Measurements from ENCODE around the gene CLIP2. TPM values are rescaled to one million over a fixed set of nuclear protein-coding genes. Genes with fewer than 3 reads are reported as not detected.
A peak's percentile ranks its signal among the peaks of the same experiment; 100 is the strongest.
"Not testable (repeated sequence)": the region's sequence is repeated elsewhere in the genome, so short reads cannot be mapped to it uniquely, and the experiment has no call there.

The CLIP2 gene
- total RNA-seq: 10 to 100 TPM in 3 of 4 donors, 1 to 10 TPM in 1; 9.6 to 23.3 (median 16.4) TPM

GRCh38 chr7:74289018-74289658 is at the start of gene CLIP2:
TSS of gene CLIP2 (plus strand) at chr7:74289407. CDS start at chr7:74317547, 28,140 bp downstream.
- DNase-seq (ENCODE audit: low spot score) (no peak), ATAC-seq (ENCODE audit: low FRiP score) (peak; percentile 86)
- TF ChIP-seq, protein P1, sequence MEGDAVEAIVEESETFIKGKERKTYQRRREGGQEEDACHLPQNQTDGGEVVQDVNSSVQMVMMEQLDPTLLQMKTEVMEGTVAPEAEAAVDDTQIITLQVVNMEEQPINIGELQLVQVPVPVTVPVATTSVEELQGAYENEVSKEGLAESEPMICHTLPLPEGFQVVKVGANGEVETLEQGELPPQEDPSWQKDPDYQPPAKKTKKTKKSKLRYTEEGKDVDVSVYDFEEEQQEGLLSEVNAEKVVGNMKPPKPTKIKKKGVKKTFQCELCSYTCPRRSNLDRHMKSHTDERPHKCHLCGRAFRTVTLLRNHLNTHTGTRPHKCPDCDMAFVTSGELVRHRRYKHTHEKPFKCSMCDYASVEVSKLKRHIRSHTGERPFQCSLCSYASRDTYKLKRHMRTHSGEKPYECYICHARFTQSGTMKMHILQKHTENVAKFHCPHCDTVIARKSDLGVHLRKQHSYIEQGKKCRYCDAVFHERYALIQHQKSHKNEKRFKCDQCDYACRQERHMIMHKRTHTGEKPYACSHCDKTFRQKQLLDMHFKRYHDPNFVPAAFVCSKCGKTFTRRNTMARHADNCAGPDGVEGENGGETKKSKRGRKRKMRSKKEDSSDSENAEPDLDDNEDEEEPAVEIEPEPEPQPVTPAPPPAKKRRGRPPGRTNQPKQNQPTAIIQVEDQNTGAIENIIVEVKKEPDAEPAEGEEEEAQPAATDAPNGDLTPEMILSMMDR (IDR thresholded peaks at IDR 0.05): no peak

GRCh38 chr7:74240482-74240881 is 48.7 kb upstream of the CLIP2 start:
- TF ChIP-seq, protein P1 (IDR thresholded peaks at IDR 0.05): no peak
- DNase-seq (ENCODE audit: low spot score) (no peak), ATAC-seq (ENCODE audit: low FRiP score) (no peak)

- TF ChIP-seq, protein P1 (IDR thresholded peaks at IDR 0.05): no peak
- ATAC-seq (ENCODE audit: low FRiP score) (no peak), DNase-seq (ENCODE audit: low spot score) (no peak)
Measured at GRCh38 chr7:74242122-74242443, 47.1 kb upstream of the CLIP2 start.

DNA sequence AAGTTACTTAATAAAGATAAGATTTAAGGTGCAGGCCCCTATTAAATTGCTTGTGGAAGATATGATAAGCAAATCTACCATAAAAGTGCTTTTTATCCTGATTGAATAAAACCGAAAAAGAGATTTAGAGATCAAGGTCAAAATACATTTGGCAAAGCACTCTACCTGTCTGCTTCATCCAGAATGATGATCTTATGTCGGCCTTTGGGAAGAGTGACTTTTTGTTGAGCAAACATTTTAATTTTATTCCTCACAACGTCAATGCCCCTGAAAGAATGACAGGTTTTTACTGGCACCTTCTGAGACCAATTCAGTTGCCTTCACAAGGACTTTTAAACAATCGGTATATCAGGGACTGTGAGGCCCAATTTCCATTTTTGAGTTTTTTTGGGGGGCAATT is 42.7 kb upstream of the CLIP2 start:
- TF ChIP-seq, protein P1 (IDR thresholded peaks at IDR 0.05): no peak
- ATAC-seq (ENCODE audit: low FRiP score) (no peak), DNase-seq (ENCODE audit: low spot score) (no peak)

GRCh38 chr7:74248156-74248555 is 41.1 kb upstream of the CLIP2 start:
- DNase-seq (ENCODE audit: low spot score): no peak
- ATAC-seq (ENCODE audit: low FRiP score): no peak
- TF ChIP-seq, protein P1 (IDR thresholded peaks at IDR 0.05): no peak

GRCh38 chr7:74249058-74249457 is 40.1 kb upstream of the CLIP2 start:
- ATAC-seq (ENCODE audit: low FRiP score); DNase-seq (ENCODE audit: low spot score): not testable (repeated sequence)

DNA sequence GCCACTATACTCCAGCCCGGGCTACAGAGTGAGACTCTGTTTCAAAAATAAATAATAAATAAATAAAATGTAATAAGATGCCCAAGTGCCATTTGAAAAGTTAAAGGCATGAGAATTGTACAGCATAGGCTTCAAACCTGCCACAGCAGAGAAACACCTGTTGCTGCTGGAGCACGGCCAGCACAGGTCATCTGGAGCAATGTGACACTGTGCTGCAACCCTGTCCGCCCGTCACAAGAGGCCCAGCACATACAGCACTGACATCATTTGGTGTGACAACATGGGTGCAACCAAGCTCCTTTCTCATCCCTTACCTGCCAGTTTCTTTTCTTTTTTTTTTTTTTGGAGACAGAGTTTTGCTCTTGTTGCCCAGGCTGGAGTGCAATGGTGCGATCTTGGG is 36.3 kb upstream of the CLIP2 start:
- TF ChIP-seq, protein P1 (IDR thresholded peaks at IDR 0.05): no peak
- DNase-seq (ENCODE audit: low spot score): no peak
- ATAC-seq (ENCODE audit: low FRiP score): no peak

Measured in omental fat pad (tissue), 4 donors.